Muscle of back (tissue), 11 donors: Measurements from ENCODE around the gene TRIM44. TPM values are rescaled to one million over a fixed set of nuclear protein-coding genes. Genes with fewer than 3 reads are reported as not detected.

Source experiments
- DNase-seq, 3 donors: peaks; one replicate each; pipeline versions ENCODE4 v3.0.0 to v3.0.0-alpha.2; 2013
- polyA plus RNA-seq, 10 donors: library from polyadenylated mRNA; unstranded; fragments of 120-200 nt; gene quantifications; one replicate each; pipeline ENCODE4 v1.2.1, GENCODE V29; 2013; ENCODE audit not compliant: insufficient read length in 10 of 10

Gene TRIM44
- polyA plus RNA-seq, 10 donors = 35.9 to 45.9 (median 43.1) TPM

DNA sequence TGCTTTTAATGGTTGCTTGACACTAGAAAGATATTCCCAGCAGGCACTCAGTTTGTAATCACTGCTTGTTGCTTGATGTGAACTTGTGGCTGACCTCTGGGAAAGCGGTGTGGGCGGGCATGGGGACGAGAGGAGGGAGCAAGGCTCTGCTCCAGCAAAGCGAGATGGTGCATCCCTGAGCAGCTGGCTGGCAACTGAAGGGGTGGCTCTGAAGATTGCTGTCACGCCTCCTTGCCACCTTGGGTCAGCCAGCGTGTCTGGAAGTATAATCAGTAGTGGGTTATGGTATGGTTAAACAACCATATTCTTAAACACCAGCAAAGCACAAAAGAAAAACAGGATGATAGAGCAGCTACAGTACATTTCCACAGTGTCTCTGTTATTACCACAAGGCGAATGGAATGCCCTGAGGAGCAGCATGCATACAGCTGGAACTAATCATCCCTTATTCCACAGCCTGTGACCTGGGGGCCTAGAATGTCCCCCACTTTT, 124.5 kb downstream of the TRIM44 start:
- peak in 2 of 3 donors; percentile 19 to 28 for DNase-seq

DNA sequence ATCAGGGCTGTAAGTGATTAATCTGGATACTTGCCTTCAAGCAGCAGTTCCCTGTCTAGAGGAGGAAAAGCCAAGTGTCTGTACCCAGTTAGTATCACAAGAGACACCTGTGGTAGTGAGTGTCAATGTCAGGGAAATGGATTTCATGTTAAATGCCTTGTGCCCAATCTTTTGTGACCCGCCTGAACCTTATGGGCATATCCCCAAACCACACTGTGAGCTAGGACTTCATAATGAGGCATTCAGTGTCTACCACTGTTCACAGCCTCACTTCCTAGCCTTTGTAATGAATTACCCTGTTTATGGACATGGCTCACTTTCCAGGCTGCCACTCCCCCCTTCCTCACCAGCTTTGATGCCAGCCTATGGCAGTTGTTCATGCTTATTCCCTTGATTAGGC, 125.1 kb downstream of the TRIM44 start:
- no peak for DNase-seq

DNA sequence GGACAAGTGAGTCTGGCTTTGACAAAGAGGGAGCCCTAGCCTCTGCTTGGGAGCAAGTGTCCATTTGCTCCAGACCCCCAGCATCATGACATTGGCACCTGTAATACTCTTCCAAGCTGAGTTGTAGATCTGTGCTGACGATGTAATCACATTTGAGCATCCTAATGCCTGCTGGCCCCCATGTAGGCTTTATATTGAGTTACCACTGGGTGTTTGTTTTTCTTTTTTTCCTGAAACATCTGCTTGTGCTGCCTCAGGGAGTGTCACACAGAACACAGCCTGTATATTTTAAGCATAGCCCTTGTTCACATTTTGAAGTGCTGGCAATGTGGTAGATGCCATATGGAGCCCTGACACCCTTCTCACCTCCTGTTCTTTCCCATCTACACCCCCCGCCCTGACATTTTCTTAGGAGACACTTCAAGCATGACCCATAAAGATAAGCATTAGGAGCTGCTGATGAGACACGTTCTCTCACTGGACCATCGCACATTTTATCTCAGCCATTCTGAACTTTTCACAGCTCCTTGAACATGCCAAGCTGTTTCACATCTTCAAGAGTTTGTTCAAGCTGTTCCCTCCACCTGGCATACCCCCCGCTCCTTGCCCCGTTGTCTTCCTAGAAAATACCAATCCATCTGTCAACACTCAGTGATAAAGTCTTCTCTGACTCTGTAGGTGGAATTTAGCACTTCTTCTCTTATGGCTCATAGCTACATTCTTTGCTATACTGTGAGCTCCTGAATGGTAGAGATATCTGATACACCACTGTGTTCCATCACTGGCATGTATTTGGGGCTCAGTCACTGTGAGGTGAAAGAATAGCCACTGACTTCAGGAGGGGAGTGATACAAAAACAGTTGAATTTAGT, 128.7 kb downstream of the TRIM44 start:
- DNase-seq = no peak

DNA sequence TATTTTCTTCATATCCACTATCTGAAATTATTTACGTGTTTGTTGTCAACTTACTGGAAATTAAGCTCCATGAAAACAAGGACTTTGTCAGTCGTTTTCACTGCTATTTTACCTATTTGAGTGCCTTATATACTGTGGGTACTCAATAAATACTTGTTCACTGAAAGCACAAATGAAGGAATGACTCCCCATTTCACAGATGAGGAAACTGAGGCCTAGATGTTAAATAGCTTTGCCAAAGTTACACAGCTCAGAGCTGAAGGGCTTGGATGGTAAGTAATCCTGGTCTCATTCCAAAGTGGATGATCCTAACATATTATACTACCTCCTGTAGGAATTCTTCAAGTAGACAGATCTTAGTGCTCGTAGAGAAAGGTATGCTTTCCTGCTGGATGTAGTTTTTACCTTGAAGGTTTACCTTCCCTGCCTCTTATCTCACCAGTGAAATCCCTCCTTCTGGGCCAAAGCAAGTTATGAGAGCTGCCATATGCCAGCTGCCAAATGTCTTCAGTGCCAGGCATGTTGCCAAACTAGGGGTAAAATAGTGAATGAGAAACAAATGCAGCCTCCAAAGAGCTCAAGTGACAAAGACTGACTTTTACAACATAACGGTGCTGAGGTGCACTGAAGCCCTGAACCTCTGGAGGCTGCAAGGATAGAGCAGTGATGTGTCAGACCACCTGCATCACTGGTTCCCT, 129.7 kb downstream of the TRIM44 start:
- DNase-seq = no peak

DNA sequence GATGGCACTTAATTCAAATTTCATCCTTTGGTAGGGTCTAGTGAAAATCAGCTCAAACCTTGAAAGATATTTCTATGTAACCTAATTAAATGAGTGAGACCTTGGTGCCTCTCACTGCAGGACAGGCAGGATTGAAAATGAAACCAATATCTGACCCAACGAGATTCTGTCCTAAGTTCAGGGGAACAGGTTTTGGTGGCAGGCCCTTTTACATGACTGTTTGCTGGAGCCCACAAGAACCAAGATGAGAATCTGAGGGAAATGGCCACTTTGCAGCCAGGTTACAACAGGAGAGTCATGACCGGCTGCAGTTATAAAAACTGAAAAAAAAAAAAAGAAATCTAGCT, 130.2 kb downstream of the TRIM44 start:
- no peak for DNase-seq

DNA sequence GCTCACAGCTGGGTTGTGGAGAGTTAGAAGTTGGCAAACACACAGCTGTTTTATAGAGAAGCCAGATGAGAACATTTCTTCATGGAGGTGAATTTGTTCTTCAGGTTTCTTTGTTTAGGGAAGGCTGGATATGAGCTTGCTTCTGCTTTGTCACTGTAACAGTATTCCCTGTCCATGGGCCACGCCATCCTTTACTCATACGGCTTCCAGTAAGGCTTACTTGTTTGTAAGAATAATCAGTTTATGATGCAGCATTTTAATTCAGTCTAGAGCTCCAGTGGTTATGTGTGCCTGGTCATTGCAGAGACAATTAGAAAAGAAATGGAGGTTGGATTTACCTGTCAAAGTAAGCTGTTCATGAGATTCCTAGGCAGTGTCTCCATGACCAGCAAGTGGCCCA, 131.8 kb downstream of the TRIM44 start:
- no peak for DNase-seq

DNA sequence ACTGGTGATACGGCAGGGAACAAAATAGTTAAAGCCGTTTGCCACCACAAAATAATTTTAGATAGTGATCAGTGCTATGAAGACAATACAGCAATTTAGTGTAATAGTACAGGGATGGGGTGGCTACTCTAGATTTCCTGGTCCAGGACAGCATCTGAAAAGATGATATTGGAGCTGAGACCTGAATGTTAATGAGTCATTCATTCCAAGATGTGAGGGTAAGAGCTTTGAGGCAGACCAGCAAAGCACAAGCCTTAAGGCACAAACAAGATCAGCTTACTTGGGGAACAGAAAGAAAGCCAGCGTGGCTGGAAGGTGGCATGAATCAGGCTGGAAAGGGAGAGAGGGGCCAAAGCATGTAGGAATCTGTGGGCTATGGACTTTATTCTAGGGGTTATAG, 132.3 kb downstream of the TRIM44 start:
- no peak for DNase-seq

DNA sequence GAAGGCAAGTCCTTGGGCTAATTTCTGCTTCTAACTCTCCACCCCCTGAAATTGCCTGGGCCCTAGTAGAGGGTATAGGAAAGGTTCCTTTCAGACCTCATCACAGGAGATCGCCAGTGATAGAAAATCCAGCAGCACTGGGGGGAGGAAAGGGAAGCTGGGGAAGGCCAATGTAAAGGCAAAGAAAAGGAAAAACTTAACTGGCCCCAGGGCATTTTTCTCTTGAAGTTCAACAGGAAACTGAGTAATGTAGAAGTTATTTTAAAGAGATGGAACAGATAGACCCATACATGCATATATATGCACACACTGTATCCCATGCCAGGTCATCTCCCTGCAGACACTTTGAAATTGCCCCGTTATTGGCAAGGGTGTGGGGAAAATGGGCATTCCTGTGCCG, 134.0 kb downstream of the TRIM44 start:
- no peak for DNase-seq

DNA sequence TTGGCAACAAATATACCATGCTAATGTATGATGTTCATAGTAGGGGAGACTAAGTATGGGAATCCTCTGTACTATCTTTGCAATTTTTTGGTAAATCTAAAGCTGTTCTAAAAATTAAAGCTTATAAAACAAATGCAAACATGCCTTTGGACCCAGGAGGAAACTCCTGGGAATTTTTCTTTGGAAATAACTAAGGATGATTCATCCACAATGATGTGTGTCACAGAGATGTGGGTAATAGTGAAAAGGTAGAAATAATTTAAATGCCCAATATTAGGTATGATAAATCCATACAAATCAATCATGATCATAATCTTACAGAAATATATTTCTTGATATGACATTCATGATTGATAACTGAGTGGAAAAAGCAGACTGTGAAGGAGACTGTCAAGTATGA, 135.8 kb downstream of the TRIM44 start:
- DNase-seq = no peak

DNA sequence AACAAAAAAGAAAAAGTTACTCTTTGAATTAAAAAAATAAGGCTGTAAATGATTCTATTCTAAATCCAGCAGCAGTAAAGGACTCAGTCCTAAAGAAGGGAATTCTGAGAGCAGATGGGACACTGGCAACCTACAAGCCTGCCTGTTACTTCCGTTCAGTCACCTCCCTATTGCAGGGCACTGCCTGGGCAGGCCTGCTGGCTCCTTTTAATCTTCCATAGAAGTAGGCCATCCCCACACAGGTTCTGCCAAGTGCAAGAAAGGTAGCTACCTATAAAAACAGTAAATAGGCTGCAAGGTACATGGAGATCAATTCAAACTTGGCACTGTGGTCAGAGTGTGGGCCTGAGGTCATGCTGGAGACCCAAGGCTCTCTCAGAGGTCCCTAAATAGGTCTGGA, 136.4 kb downstream of the TRIM44 start:
- no peak for DNase-seq

DNA sequence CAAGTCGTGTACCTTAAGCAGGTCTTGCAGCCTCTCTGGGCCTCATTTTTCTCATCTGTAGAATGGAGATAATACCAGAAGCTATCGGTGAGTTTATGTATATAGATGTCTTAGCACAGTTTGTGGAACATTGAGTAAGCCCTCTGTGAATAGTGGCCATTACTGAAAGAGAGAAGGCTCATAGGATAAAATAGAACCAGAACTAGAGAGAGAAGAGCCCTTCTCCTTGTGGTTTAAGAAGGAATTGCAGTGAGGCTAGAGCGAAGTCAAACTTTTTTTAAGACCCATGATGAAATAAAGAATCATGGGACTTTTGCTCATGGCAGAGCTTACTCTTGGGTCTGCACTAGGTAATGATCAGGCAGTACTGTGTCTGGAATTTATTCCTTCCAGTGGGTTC, 137.1 kb downstream of the TRIM44 start:
- DNase-seq = no peak

DNA sequence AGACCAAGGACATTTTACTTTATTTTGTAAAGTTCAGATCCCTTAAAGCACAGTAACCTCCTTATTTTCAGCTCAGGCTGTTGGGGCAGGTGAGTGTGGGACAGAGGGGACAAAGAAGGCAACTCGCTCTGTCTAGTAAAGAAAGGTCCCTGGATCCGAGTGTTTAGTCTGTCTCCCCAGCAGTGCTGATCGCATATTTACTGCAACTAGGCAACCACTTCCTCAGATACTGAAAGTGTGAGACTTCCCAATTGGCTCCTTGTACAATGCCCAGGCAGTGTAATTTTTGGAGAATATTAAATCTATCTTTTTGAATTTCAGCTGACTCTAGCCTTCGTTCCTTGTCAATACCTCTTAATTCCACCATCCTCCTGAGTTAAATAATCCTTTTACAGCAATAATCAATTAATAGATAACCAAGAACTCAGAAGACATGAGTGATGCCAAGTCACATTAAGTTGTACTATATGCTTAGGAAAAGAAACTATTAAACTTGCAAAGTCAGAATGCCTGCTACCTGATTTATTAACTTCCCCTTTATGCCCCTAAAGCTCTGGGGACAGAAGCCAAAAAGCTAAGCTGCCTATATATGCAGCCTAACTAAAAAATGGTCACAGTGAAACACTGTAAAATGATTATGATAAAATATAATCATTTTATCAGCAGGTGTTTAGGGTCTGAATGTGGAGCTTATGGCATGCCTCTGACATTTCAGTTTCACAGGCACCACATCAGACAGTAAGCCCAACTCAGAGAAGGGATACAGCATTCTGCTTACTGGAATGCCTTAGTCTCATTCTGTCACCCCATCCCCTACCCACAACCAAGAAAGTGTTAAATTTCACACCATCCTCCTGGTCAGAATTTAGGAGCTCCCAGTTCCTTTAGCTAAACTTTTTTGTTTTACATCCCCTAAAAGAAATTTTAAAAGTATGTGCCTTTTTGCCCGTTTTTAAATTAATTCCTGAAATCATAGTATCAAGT, 138.7 kb downstream of the TRIM44 start:
- DNase-seq = no peak

DNA sequence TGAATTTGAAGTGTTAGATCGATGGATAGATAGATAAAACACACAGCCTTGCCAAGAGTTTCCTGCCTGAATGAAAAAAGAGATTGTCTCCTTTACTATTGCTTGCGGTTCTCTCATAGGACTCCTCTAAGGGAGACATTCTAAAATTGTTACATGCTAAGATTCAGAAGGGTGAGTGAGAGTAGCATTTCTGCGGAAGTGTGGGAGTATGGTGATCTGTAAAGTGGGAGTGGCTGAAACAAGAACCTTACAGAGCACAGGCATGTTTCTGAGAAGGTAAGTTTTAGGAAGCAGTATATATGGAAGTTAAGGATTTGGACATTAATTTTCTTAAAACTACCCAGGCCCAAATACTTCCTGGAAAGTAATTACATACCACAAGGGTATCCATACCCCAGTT, 139.6 kb downstream of the TRIM44 start:
- DNase-seq = no peak

DNA sequence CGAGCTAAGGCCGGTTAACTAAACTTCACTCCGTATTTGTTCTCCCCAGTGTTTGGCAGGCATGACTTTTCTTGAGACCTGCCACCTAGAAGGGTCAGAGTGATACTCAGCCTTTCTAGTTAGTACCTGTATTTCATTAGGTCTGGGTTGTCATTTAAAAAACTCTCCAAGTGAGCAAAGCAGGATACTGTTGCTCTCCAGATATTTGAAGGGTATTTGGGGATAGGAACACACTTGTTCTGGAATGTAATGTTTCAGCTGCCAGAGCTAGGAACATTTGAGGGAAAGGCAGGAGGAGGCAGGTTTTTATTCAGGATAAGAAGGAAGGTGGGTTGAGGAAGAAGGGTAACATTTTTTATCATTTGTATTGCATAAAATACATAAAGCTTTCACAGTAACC, 140.1 kb downstream of the TRIM44 start:
- no peak for DNase-seq

DNA sequence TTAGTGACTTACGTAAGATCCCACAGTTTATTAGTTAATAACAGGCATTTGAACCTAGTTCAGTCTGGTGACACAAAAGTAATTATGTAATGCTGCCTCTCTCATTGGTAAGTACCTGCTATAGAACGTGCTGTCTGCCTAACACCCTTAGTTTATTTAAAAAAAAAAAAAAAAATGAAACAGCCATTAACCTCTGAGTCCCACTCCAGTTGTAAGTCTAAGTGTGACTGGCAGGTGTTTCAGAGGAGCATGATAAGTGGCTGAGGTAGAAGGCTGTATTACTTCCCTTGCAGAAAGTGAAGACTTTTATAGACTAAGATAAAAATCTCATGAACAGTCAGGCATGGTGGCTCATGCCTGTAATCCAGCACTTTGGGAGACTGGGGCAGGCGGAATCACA, 140.5 kb downstream of the TRIM44 start:
- no peak for DNase-seq

DNA sequence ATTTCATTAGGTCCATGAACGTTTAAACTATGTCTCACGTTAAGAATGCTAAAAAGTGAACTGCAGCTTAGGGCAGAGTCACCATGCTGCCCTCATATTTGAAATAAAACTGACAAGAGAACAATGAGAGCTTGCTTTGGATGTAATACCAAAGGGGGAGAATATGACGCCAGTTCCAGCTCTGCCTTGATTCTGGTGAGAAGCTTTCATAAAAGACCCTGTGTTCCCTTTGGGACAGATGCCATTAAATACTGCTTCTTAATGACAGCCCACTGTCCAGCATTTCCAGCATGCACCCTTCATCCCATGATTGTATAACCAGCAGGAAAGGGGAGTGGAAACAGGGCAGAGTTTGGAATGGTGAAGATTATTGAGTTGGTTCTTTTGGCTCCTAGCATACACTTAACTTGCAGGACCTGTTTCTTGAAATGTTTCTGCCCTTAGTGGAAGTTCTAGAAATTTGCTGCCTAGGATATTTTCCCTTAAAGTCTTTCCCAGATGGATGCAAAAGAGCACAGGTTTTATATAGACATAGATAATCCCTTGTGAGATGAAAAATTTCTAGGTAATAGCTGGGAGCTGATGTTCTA, 142.0 kb downstream of the TRIM44 start:
- no peak for DNase-seq

DNA sequence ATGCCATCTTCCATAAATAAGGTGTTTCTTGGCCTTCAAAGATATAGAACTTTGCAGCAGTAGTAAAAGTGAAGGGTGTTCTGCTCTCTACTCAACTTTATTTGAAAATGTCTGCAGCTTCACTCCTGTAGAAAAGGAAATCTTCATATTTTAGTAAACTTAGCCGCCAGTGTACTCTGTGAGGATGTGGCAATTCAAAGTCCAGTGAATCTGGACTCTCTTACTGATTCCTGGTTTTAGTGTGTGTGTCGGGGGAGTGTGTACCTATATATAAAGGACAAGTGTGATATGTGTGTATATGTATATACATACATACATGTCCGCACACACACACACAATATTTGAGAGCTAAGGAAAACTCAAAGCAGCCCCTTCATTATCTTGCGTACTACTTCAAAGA, 147.0 kb downstream of the TRIM44 start:
- DNase-seq = no peak

DNA sequence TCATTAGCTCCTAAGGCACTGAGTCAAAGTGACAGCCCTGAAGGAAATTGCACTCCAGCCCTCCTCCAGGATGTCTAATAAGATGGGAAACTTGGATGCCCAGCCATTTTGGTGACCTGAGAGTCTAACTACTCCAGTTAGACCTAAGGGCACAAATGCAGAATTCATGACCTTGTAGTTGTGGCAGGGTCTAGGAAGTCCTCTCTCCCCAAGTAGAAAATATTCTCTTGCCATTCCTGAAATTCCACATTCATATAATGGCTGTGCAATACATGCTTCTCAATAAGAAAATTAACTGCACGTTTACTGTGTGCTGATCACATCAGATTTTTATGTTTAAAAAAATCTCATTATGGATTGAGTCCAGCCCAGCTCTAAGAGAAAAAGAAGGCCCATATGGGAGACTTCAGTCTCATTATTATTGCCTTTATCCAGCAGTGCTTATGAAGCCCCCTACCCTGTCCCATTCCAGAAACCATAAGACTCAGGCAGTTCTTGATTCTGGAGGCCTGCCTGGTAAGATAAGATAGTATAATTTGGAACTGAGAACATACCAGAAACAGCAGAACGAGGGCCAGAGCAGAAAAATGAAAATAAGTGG, 147.6 kb downstream of the TRIM44 start:
- DNase-seq = no peak

DNA sequence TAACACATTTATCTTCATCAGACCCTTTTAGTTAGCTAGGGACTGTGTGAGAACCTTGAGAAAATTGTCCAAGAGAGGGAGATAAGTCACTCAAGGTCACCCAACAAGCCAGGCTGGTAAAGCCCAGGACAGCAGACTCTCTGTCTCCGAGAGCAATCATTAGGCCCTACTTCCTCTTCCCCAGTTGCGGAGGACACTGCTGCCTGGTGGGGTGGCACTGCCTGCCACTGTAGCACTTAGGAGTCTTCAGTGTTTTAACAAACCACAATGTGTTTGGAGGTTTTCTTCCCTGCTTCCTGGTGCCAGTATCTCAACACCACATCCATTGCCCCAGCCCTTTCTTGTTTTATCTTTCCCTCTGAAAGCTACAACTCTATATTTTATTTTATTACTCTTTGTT, 149.2 kb downstream of the TRIM44 start:
- DNase-seq = no peak

DNA sequence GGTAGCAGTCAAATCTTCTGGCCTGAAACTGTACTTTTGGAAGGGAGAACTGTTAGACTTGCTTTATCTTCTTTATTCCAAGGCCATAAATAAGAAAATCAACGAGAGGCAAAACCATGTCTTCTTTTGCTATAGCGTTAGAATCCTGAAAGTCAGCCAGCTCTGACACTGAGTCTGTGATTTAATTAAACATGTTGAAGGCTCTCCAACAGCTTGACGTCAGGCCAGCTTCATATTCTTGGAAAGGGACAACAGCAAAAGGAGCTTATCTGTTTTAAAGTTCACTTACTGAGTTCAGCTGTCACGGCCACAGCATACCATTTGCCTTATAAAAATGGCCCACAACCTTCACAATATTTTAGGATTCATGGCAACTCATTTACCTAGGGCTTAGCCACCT, 150.3 kb downstream of the TRIM44 start:
- peak in 2 of 3 donors; percentile 47 to 78 for DNase-seq

DNA sequence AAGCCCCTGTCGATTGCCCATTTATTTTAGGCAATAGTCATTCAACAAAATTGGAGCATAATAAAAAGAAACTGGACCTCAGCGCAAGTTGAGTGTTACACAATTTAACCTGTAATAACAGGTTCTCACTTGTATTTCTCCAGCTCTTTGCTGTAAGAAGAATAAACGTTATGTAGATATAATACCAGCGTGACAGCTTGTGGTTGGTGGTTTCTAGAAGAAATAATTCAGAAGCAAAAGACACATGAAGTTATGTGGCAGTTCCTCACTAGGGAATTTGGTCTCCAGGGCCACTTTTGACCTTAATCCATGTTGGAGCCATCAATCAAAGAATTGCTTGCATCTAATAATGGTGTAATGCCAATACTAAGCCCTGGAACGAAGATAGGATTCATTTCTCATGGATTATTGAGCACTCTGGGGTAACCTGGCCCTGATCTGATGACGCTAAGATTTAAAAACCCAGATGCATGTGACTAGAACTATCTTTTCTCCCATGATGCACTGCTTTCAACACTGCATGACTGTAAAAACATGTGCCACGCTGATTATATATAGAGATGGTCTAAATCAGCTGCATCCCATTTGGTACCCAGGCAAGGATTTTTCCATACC, 151.6 kb downstream of the TRIM44 start:
- DNase-seq = no peak
